Inferior parietal cortex (tissue), 1 donor: ENCODE results near the gene STARD3NL.
"Not testable (repeated sequence)": the region's sequence is repeated elsewhere in the genome, so short reads cannot be mapped to it uniquely, and the experiment has no call there.

Experiments
- DNase-seq: peaks from one replicate; pipeline ENCODE4 v3.0.0-alpha.2; 2016; ENCODE audit errors: extremely low spot score

The STARD3NL gene

DNA sequence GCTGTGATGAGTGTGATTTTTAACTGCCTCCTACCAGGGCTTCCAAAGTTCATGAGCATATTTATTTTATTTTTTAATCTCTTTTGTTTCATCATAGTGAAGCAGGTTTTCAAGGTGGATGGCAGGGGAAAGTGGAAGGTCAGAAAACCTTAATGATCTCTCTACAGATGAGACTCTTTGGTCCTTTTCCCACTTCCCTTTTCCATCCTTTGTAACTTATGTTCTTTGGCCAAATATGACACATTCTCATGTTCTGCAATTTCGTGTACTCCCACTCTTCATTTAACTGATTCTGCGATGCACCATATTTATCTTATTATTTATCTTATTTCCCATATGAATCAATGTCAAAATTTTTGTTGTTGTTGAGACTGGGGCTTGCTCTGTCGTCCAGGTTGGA lies 87.9 kb downstream of the STARD3NL start:
- not testable (repeated sequence) for DNase-seq

DNA sequence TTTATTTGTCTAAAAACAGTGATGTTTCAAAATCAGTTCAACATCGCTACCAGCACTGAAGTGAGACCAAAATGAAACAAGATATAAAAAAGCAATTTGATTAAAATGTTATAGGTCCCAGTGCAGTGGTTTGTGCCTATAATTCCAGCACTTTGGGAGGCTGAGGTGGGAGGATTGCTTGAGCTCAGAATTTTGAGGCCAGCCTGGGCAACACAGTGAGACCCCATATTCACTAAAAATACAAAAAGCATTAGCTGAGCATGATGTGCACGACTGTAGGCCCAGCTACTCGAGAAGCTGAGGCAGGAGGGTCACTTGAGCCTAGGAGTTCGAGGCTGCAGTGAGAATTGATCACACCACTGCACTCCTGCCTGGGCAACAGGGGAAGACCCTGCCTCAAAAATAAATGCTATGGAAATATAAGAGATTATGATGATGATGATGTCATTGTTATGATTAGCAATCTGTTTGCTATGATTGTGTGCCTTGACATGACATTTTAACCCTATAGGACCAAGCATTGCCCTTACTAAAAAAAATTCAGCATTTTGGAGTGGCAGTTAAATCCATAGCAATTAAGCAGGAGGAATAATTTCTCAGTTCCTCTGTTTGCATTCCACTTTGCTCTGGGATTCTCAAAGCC lies 91.8 kb downstream of the STARD3NL start:
- DNase-seq, result not testable (repeated sequence)

DNA sequence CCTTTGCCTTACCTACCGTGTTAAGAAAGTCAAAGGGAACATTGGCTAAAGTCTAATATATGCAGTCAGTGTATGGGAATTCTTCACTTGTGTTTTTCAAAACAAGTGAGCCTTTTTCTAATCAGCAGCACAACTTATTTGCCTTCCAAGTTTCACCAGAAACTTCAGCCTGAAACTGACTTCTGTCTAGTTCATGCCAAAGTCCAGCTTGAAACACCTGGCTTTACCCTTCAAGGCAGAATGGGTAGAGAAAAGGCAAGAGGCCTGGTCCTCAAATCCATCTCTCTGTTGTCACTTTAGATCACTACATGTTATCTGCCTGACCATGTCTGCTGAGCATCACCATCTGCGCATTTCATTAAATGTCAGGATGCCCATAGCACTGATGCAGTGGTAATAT lies 92.4 kb downstream of the STARD3NL start:
- DNase-seq, result not testable (repeated sequence)

DNA sequence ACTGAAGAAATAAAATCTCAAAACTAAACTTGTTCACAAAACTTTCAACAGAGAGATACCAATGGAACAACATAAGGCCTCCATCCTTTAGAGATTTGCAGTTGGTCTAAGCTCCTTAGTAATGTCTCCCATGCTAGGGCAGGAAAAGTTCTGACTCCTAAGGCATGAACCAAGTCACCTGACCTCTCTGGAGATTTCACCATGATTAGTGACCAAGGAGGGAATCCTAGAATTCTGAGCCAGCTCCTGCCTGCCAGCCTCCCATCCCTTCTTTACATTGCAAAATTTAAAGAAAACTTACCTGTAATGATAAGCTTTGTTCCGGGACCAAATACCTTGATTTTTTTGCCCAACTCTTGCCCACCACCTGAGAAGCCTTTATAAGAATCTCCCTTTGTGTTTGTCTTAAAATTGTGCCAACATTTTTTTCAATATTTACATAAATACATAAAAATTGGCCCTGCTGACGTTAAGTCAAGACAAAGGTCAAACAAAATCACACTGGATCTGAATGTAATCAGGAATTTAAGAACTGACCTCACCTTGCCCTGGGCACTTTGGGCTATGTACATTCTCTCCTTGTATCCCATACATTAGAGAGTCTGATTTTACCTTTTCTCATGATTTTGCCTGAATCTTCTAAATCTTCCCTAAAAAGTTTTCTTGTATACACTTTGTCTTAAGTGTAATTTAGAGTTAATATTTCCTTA lies 95.4 kb downstream of the STARD3NL start, which contains the start of gene TARP:
TARP (minus strand) TSS at position 351 of the 710 bp plus-strand sequence.
- no peak for DNase-seq

DNA sequence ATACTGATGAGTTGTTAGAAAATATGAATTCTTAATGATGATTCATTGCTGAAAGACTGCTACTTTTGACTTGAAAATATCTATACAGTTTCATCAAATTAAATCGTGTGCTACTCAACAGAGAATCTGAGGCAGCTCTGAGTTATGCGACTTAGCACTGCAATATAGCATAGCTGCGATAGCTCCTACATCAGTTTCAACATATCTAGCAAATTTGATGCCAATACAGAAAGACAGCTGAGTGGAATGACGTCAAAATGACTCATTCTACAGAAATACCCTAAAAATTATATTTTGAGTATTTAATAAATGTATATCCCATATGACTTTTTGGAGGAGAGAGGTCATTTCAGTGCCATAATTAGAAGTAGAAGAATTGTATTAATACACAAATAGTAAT lies 96.4 kb downstream of the STARD3NL start:
- DNase-seq, result no peak

DNA sequence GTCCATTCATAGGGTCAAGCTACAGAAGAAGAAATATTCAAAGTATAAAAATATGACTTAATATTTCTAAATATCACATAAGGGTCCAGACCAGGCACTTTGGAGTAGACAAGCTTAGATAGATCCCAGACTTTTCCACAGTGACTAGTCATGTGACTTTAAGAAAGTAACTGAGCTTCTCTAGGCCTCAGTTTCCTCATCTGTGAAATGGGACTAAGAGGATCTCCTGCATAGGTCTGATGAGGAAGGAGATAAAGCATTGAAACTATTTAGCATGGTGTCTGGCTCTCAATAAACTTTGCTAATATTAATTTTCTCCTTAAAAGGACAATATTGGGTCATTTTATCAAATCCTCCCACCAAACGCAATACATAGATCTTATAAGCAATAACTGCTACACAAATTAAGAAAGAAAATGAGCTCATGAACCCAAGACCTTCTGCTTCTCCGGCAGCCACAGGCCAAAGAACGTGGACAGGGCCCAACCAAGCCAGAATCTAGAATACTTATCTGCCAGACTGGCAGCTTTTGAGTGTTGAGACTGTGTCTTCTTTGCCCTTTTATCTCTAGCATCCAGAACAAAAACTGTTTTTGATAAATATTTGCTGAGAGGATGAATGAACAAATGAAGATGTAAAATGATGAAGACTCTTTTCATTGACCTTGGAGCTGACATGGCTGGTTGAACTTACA lies 97.0 kb downstream of the STARD3NL start:
- DNase-seq, result no peak

DNA sequence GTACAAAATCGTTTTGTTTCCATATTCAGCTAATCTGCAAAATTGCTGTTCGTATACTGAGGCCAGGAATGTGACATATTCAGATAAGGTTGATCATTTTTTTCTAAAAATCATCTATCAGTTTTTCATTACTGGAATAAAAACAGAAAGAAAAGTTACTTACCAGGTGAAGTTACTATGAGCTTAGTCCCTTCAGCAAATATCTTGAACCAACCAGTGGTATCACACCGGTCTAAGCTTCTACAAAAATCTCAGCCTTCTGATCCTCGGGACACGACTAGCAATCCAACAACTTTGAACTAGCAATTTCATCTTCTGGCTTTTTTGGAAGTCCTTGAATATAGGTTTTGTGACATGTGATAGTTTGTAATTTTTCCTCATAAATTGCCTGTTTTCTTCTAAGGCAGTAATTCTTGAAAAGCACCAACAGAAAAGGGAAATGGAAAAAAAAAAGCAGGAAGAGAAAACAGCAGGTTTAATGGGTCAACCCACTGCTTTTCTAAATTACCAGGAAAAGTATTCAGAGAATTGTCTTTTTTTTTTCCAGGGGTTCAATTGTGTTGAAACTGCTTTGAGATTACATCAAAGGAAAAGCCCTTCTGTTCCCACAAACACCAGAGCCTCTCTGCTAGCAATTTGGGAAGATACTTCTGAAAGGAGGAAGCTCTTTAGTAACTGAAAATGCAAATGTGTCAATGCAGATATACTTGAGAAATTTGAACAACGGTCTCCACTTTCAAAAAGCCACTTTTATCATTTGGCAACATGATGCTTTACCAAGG lies 98.2 kb downstream of the STARD3NL start:
- no peak for DNase-seq

DNA sequence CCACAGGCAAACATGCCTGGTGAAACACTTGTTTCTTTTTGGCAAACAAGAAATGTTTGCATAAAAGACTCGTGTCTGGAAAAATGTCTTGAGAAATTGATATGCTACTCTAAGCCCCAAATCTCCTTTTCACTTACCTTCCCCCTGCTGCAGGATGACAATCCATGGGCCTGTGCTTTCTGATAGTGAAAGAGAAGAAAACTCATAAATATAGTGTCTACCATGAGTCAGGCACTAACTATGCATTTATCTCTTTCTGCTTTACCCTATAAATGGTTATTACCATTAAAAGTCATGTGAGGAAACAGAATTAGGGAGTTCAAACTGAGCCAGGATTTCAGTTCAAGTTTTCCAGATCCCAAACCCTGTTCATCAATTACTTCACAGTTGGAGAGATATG lies 102.0 kb downstream of the STARD3NL start:
- no peak for DNase-seq
